DOHH2 (cell line): ENCODE data around the gene CSAD.

Experiments
- H3F3A ChIP-seq: fragments of 200-600 bp; sonication (generic), shearing (Covaris generic); 2 replicates; pipeline ENCODE4 v1.6.0; 2016; ENCODE audit warnings: antibody characterized with exemption, mild to moderate bottlenecking; ENCODE audit not compliant: control insufficient read depth, insufficient read depth
- H3K27ac ChIP-seq: fragments of 200-600 bp; sonication (generic); 2 replicates; pipeline ENCODE4 v1.5.1; 2014; ENCODE audit warnings: low read depth, mild to moderate bottlenecking, low read length, moderate library complexity
- H3K27me3 ChIP-seq: fragments of 200-600 bp; sonication (generic); 2 replicates; pipeline ENCODE4 v1.6.1; 2014; ENCODE audit warnings: mild to moderate bottlenecking, low read length, mixed read lengths; ENCODE audit not compliant: control insufficient read depth
- H3K36me3 ChIP-seq: fragments of 200-600 bp; sonication (generic); 2 replicates; pipeline ENCODE4 v1.6.1; 2014; ENCODE audit warnings: mild to moderate bottlenecking, low read length, moderate library complexity, mixed read lengths; ENCODE audit not compliant: control insufficient read depth
- H3K4me1 ChIP-seq: fragments of 200-600 bp; sonication (generic); 2 replicates; pipeline ENCODE4 v1.6.1; 2014; ENCODE audit warnings: mild to moderate bottlenecking, low read length, mixed read lengths; ENCODE audit not compliant: control insufficient read depth
- H3K4me2 ChIP-seq: fragments of 200-600 bp; sonication (generic); 2 replicates; pipeline ENCODE4 v1.6.0; 2014; ENCODE audit warnings: mild to moderate bottlenecking, low read length, moderate library complexity
- H3K4me3 ChIP-seq: fragments of 200-600 bp; sonication (generic); 2 replicates; pipeline ENCODE4 v1.5.1; 2014; ENCODE audit warnings: mild to moderate bottlenecking, low read length, mixed read lengths
- H3K79me2 ChIP-seq: fragments of 200-600 bp; sonication (generic); 2 replicates; pipeline ENCODE4 v1.6.1; 2014; ENCODE audit warnings: mild to moderate bottlenecking, low read length, mixed read lengths; ENCODE audit not compliant: control insufficient read depth
- H3K9me2 ChIP-seq: fragments of 200-600 bp; sonication (generic); replicated peaks from 2 replicates; pipeline ENCODE4 v1.6.1; 2014; ENCODE audit warnings: mild to moderate bottlenecking, low read length, mixed read lengths; ENCODE audit not compliant: control insufficient read depth
- H3K9me3 ChIP-seq: fragments of 200-600 bp; sonication (generic); 2 replicates; pipeline ENCODE4 v1.6.1; 2014; ENCODE audit warnings: antibody characterized with exemption, low read length, mixed read lengths; ENCODE audit not compliant: control insufficient read depth, insufficient read depth
- H4K20me1 ChIP-seq: fragments of 200-600 bp; sonication (generic); 2 replicates; pipeline ENCODE4 v1.6.0; 2014; ENCODE audit warnings: low read depth, mild to moderate bottlenecking, antibody characterized with exemption, low read length, moderate library complexity; ENCODE audit not compliant: control insufficient read depth, insufficient read depth
- CTCF ChIP-seq: fragments of 200-600 bp; sonication (generic); IDR thresholded peaks from one replicate; pipeline ENCODE4 v1.5.1; 2014; ENCODE audit warnings: antibody characterized with exemption, mild to moderate bottlenecking, low read depth, low read length; ENCODE audit not compliant: poor library complexity, severe bottlenecking
- EZH2phosphoT487 ChIP-seq: fragments of 200-600 bp; sonication (generic); IDR thresholded peaks from 2 replicates; pipeline ENCODE4 v1.6.1; 2017; ENCODE audit warnings: borderline replicate concordance, mild to moderate bottlenecking, antibody characterized with exemption, low read length, moderate library complexity, mixed read lengths

The CSAD gene

GRCh38 chr12:53192531-53193021, 11.9 kb upstream of the CSAD start:
- peaks cover 10% of the 10 kb centered on the region for H3F3A ChIP-seq

GRCh38 chr12:53191885-53192530, 11.3 kb upstream of the CSAD start:
- H4K20me1 ChIP-seq = no peaks in the 10 kb centered on the region
- H3K9me3 ChIP-seq = no peaks in the 10 kb centered on the region
- no peak overlapping the region for H3K27ac ChIP-seq
- no peak overlapping the region for H3K4me2 ChIP-seq
- H3K36me3 ChIP-seq = peaks cover 69% of the 10 kb centered on the region
- peaks cover 10% of the 10 kb centered on the region for H3F3A ChIP-seq
- TF ChIP-seq CTCF (no peak), EZH2phosphoT487 (no peak)
- H3K4me3 ChIP-seq = no peak overlapping the region
- no peaks in the 10 kb centered on the region for H3K9me2 ChIP-seq
- H3K4me1 ChIP-seq = peaks cover 7% of the 10 kb centered on the region
- H3K27me3 ChIP-seq = no peaks in the 10 kb centered on the region
- no peaks in the 10 kb centered on the region for H3K79me2 ChIP-seq

More at GRCh38 chr12:53192531-53193021, 11.9 kb upstream of the CSAD start:
- no peak for TF ChIP-seq CTCF
- TF ChIP-seq EZH2phosphoT487 = no peak
- Histone ChIP-seq H3K27me3 (no peaks in the 10 kb centered on the region), H3K4me1 (peaks cover 12% of the 10 kb centered on the region), H3K9me2 (no peaks in the 10 kb centered on the region), H3K9me3 (no peaks in the 10 kb centered on the region), H3K4me2 (no peak overlapping the region), H3K27ac (no peak overlapping the region), H4K20me1 (no peaks in the 10 kb centered on the region), H3K36me3 (peaks cover 67% of the 10 kb centered on the region), H3K79me2 (no peaks in the 10 kb centered on the region), H3K4me3 (no peak overlapping the region)

- Histone ChIP-seq H3K36me3 (peaks cover 69% of the 10 kb centered on the region), H4K20me1 (no peaks in the 10 kb centered on the region), H3K4me2 (no peak overlapping the region), H3K9me2 (no peaks in the 10 kb centered on the region), H3K9me3 (no peaks in the 10 kb centered on the region), H3K27ac (no peak overlapping the region), H3K79me2 (no peaks in the 10 kb centered on the region), H3K4me3 (no peak overlapping the region), H3K27me3 (no peaks in the 10 kb centered on the region), H3F3A (peaks cover 10% of the 10 kb centered on the region), H3K4me1 (peaks cover 4% of the 10 kb centered on the region; the same call in 1 of the 2 replicates)
- TF ChIP-seq EZH2phosphoT487 (no peak), CTCF (no peak)
These were observed 10.6 kb upstream of the CSAD start for GRCh38 chr12:53191096-53191884.
